H1 (cell line): ENCODE results near the gene LHX5. TPM values are rescaled to one million over a fixed set of nuclear protein-coding genes. Genes with fewer than 3 reads are reported as not detected.

Experiments
- CTCF ChIA-PET: fragments of 300-600 bp; sonication (Branson Sonifier 250); formaldehyde crosslinking; loops from one replicate; lab custom pipeline; 2021; ENCODE audit not compliant: partially characterized antibody; lab: Charles Lee
- POLR2A ChIA-PET: fragments of 300-600 bp; sonication (Branson Sonifier 250); formaldehyde crosslinking; loops from one replicate; lab custom pipeline; 2021; ENCODE audit warnings: inconsistent platforms; ENCODE audit not compliant: partially characterized antibody; lab: Charles Lee
- DNase-seq, 2 experiments: peaks; one replicate each; pipeline versions ENCODE4 v3.0.0 to v3.0.0-alpha.2; 2010 to 2022; ENCODE audit warnings: low spot score in 2 of 2, low read depth in 1 of 2, mixed read lengths in 1 of 2
- FAIRE-seq: peaks from 2 replicates; lab custom pipeline; 2011; peaks lifted over from hg19 to GRCh38; lab: Jason Lieb, UNC
- H2AFZ ChIP-seq: 2 replicates; pipeline ENCODE4 v1.8.1; 2012; ENCODE audit warnings: low read length, inconsistent platforms
- H2AK5ac ChIP-seq: 2 replicates; pipeline ENCODE4 v1.6.1; 2013; ENCODE audit warnings: low read depth, low read length
- H2BK120ac ChIP-seq: replicated peaks from 2 replicates; pipeline ENCODE3; 2013; ENCODE audit warnings: low read depth, low read length, inconsistent platforms
- H2BK12ac ChIP-seq: 2 replicates; pipeline ENCODE4 v1.6.1; 2013; ENCODE audit warnings: low read depth, low read length
- H2BK15ac ChIP-seq: 2 replicates; pipeline ENCODE4 v1.6.1; 2013; ENCODE audit warnings: low read length
- H2BK20ac ChIP-seq: 2 replicates; pipeline ENCODE4 v1.6.1; 2013; ENCODE audit warnings: low read length
- H2BK5ac ChIP-seq: 2 replicates; pipeline ENCODE4 v1.6.1; 2013; ENCODE audit warnings: low read depth, low read length
- H3K14ac ChIP-seq: 2 replicates; pipeline ENCODE4 v1.6.1; 2013; ENCODE audit warnings: inconsistent platforms; ENCODE audit not compliant: insufficient read length
- H3K18ac ChIP-seq: 2 replicates; pipeline ENCODE4 v1.6.1; 2013; ENCODE audit warnings: low read length; ENCODE audit errors: extremely low read depth
- H3K23ac ChIP-seq: 2 replicates; pipeline ENCODE4 v1.6.1; 2013; ENCODE audit warnings: inconsistent platforms; ENCODE audit not compliant: insufficient read length
- H3K23me2 ChIP-seq: 2 replicates; pipeline ENCODE4 v1.6.1; 2013; ENCODE audit warnings: low read depth, low read length
- H3K27ac ChIP-seq: 2 replicates; pipeline ENCODE4 v1.6.1; 2011; ENCODE audit warnings: low read depth, low read length, inconsistent platforms
- H3K27me3 ChIP-seq, 4 experiments: replicated peaks in 1 of 4; 1 replicate in 1 of 4; 2 replicates in 3 of 4; pipeline versions ENCODE4 v1.6.1 to v1.8.1; 2011 to 2013; ENCODE audit warnings: low read length in 3 of 4, mild to moderate bottlenecking in 3 of 4, inconsistent platforms in 2 of 4, mixed read lengths in 2 of 4, moderate library complexity in 1 of 4; ENCODE audit not compliant: control insufficient read depth in 3 of 4, insufficient read depth in 3 of 4; ENCODE audit errors: extremely low read depth in 1 of 4
- H3K36me3 ChIP-seq, 4 experiments: 2 replicates each; pipeline versions ENCODE4 v1.6.1 to v1.8.1; 2011 to 2013; ENCODE audit warnings: mild to moderate bottlenecking in 4 of 4, low read length in 3 of 4, moderate library complexity in 2 of 4, control low read depth in 1 of 4, inconsistent platforms in 1 of 4; ENCODE audit not compliant: insufficient read depth in 4 of 4, control insufficient read depth in 2 of 4
- H3K4ac ChIP-seq: replicated peaks from 2 replicates; pipeline ENCODE3; 2013; ENCODE audit warnings: low read length, low read depth, mixed read lengths, inconsistent platforms; ENCODE audit not compliant: insufficient read length
- H3K4me1 ChIP-seq, 4 experiments: replicated peaks in 1 of 4; 1 replicate in 1 of 4; 2 replicates in 3 of 4; pipeline versions ENCODE4 v1.6.1 to v1.8.1; 2011 to 2013; ENCODE audit warnings: low read length in 3 of 4, inconsistent platforms in 2 of 4, mixed read lengths in 1 of 4; ENCODE audit not compliant: insufficient read depth in 4 of 4, control insufficient read depth in 3 of 4
- H3K4me2 ChIP-seq, 2 experiments: 2 replicates each; pipeline versions ENCODE4 v1.6.1 to v1.8.1; 2011 to 2013; ENCODE audit warnings: low read depth in 2 of 2, low read length in 2 of 2, control low read depth in 1 of 2, inconsistent platforms in 1 of 2, mild to moderate bottlenecking in 1 of 2; ENCODE audit not compliant: insufficient read depth in 1 of 2
- H3K4me3 ChIP-seq, 4 experiments: fragments of 200-600, 300-600 bp in 1 of 4; sonication (generic), shearing (Covaris generic), sonication (Bioruptor Twin) in 1 of 4; 2 replicates each; pipeline versions ENCODE4 v1.5.1 to v1.8.1; 2011 to 2016; ENCODE audit warnings: low read length in 4 of 4, low read depth in 3 of 4, control low read depth in 2 of 4, inconsistent platforms in 2 of 4, mild to moderate bottlenecking in 2 of 4, mixed read lengths in 1 of 4, moderate library complexity in 1 of 4; ENCODE audit not compliant: insufficient read depth in 2 of 4; ENCODE audit errors: extremely low read depth in 1 of 4
- H3K56ac ChIP-seq: replicated peaks from 2 replicates; pipeline ENCODE3; 2013; ENCODE audit warnings: low read depth, mild to moderate bottlenecking, mixed read lengths, low read length, inconsistent platforms; ENCODE audit not compliant: insufficient read length
- H3K79me1 ChIP-seq: 2 replicates; pipeline ENCODE4 v1.6.1; 2013; ENCODE audit warnings: low read depth, low read length, control low read depth
- H3K79me2 ChIP-seq, 2 experiments: 2 replicates each; pipeline versions ENCODE4 v1.6.1 to v1.8.1; 2012 to 2013; ENCODE audit warnings: low read length in 2 of 2, mild to moderate bottlenecking in 2 of 2, inconsistent platforms in 1 of 2; ENCODE audit not compliant: insufficient read depth in 2 of 2, control insufficient read depth in 1 of 2
- H3K9ac ChIP-seq, 4 experiments: replicated peaks in 1 of 4; 1 replicate in 1 of 4; 2 replicates in 3 of 4; pipeline versions ENCODE4 v1.6.1 to v1.8.1; 2011 to 2013; ENCODE audit warnings: low read depth in 3 of 4, low read length in 3 of 4, control low read depth in 2 of 4, mild to moderate bottlenecking in 2 of 4, moderate library complexity in 2 of 4, inconsistent platforms in 1 of 4; ENCODE audit errors: extremely low read depth in 1 of 4
- H3K9me3 ChIP-seq, 2 experiments: 2 replicates each; pipeline versions ENCODE4 v1.6.1 to v1.8.1; 2012 to 2013; ENCODE audit warnings: mild to moderate bottlenecking in 2 of 2, moderate library complexity in 2 of 2, control low read depth in 1 of 2, inconsistent platforms in 1 of 2, low read depth in 1 of 2, low read length in 1 of 2, mixed read lengths in 1 of 2; ENCODE audit not compliant: insufficient read depth in 2 of 2
- H4K20me1 ChIP-seq, 2 experiments: replicated peaks in 1 of 2; 2 replicates each; pipeline versions ENCODE3 to v1.8.1; 2011 to 2013; ENCODE audit warnings: inconsistent platforms in 2 of 2, low read length in 2 of 2, mild to moderate bottlenecking in 1 of 2; ENCODE audit not compliant: insufficient read depth in 2 of 2, control insufficient read depth in 1 of 2
- H4K5ac ChIP-seq: 2 replicates; pipeline ENCODE4 v1.6.1; 2013; ENCODE audit warnings: low read length, low read depth, mixed read lengths, inconsistent platforms; ENCODE audit not compliant: insufficient read length
- H4K8ac ChIP-seq: 2 replicates; pipeline ENCODE4 v1.8.0; 2013; ENCODE audit warnings: mild to moderate bottlenecking, moderate library complexity, low read length, inconsistent platforms; ENCODE audit not compliant: insufficient read depth; ENCODE audit errors: extremely low read depth
- H4K91ac ChIP-seq: replicated peaks from 2 replicates; pipeline ENCODE3; 2013; ENCODE audit warnings: low read length, mixed read lengths, inconsistent platforms; ENCODE audit not compliant: insufficient read length
- BRCA1 ChIP-seq: IDR thresholded peaks from 2 replicates; pipeline ENCODE4 v1.6.1; 2012; ENCODE audit warnings: low read depth, low read length, improper control_type of control experiment
- CTCF ChIP-seq, 3 experiments: IDR thresholded peaks; 1 replicate in 2 of 3; 2 replicates in 1 of 3; pipeline versions ENCODE4 v1.5.1 to v1.6.1; 2011; ENCODE audit warnings: low read length in 3 of 3, mild to moderate bottlenecking in 3 of 3, inconsistent platforms in 2 of 3, low read depth in 1 of 3, moderate library complexity in 1 of 3; ENCODE audit not compliant: insufficient read depth in 1 of 3; ENCODE audit errors: control extremely low read depth in 1 of 3
- FOSL1 ChIP-seq: IDR thresholded peaks from 2 replicates; pipeline ENCODE4 v1.6.1; 2011; ENCODE audit warnings: mild to moderate bottlenecking, low read depth, low read length, moderate library complexity; ENCODE audit not compliant: insufficient read depth
- KDM1A ChIP-seq: fragments of 200-600, 300-600 bp; sonication (generic); IDR thresholded peaks from 2 replicates; pipeline ENCODE4 v1.7.1; 2016; ENCODE audit warnings: mild to moderate bottlenecking, low read length, borderline replicate concordance
- RAD21 ChIP-seq, 2 experiments: IDR thresholded peaks in 1 of 2; conservative IDR thresholded peaks in 1 of 2; 2 replicates each; pipeline ENCODE4 v1.6.1; 2011; ENCODE audit warnings: low read depth in 2 of 2, low read length in 2 of 2, improper control_type of control experiment in 1 of 2, inconsistent platforms in 1 of 2, mild to moderate bottlenecking in 1 of 2, moderate library complexity in 1 of 2
- TAF1 ChIP-seq: IDR thresholded peaks from 2 replicates; pipeline ENCODE4 v1.6.1; 2011; ENCODE audit warnings: mild to moderate bottlenecking, low read depth, low read length
- WGBS, 2 experiments: shearing (Covaris generic) in 1 of 2; methylation state at CpG; one replicate each; pipeline versions ENCODE4 v1.1.6 to v1.1.7; 2013 to 2015; ENCODE audit warnings: low lambda C conversion rate in 2 of 2, mixed read lengths in 2 of 2, inconsistent platforms in 1 of 2, low coverage in 1 of 2, missing lambda C conversion rate in 1 of 2; ENCODE audit not compliant: insufficient replicate concordance in 2 of 2, insufficient coverage in 1 of 2, insufficient read length in 1 of 2; ENCODE audit errors: extremely low coverage in 1 of 2, missing lambda C conversion rate in 1 of 2; 5-methylcytosine and 5-hydroxymethylcytosine counted together
- polyA plus RNA-seq, 7 experiments: library from polyadenylated mRNA; depleted of rRNA in 3 of 7; stranded (reverse) in 5 of 7; unstranded in 2 of 7; fragments of >200 nt in 5 of 7; fragments of 200-250 nt in 2 of 7; gene quantifications; 1 replicate in 5 of 7; 2 replicates in 1 of 7; 4 replicates in 1 of 7; pipeline versions ENCODE4 v1.2.1 to v1.2.3, GENCODE V29; 2011 to 2013; ENCODE audit warnings: missing spikeins in 2 of 7, mixed read lengths in 2 of 7
- total RNA-seq: library from RNA; stranded (reverse); fragmentation: NEBNext Ultra II Directional; extraction: Animal tissue kit (Norgen Biotek cat#: 25700); gene quantifications from 2 replicates; pipeline ENCODE4 v1.2.1, GENCODE V29; 2021

Gene LHX5
- total and polyA plus RNA-seq, 2 of the 8 experiments (the other 6 are each of a cell fraction or from before 2014, with no cell fraction given) = 0.47 to 1.1 TPM

DNA sequence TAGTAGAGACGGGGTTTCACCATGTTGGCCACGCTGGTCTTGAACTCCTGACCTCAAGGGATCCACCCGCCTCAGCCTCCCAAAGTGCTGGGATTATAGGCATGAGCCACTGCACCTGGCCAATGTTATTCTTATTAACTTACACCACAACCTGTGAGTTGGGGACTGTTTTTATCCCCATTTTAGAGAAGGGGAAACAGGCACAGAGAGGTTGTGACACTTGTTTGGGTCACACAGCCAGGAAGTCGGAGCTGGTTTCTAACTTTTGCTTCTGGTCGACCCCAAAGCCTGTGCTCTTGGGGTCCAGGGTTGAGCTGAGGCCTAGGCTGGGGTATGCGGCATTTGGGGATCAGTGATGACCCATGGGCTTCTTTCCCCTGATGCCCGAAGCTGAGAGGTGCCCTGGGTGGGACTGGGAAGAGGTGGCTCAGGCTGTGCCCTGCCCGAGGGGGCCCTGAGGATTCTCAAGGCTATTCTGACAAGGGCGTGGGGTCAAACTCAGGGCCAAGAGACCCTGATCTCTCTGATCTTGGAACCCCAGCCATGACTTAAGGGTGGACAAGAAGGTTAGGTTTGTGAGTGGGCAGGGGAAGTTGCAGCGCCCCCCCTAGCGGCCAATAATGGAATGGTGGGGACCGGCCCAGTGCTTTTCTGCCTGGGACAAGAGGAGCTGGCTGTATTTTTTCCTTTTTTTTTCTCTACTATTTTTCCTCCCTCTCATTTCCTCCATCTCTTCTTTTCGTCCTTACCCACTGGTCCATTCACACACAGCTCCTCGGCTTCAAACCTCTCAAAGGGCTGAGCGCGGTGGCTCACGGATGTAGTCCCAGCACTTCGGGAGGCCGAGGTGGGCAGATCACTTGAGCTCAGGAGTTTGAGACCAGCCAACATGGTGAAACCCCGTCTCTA is 46.5 kb downstream of the LHX5 start:
- H2AFZ ChIP-seq = no peak overlapping the region
- H3K9ac ChIP-seq = peak overlapping the region in 2 of 4 experiments; percentile 48 to 51; a peak in 3 of 7 replicates
- peak overlapping the region; percentile 95; the same call in 1 of the 2 replicates for H2BK20ac ChIP-seq
- H3K4me2 ChIP-seq = peak overlapping the region; percentile 56 to 59
- peak overlapping the region; percentile 96; the same call in 1 of the 2 replicates for H2BK5ac ChIP-seq
- H2BK12ac ChIP-seq = peak overlapping the region; percentile 87; the same call in 1 of the 2 replicates
- H4K5ac ChIP-seq = peak overlapping the region; percentile 96
- peak overlapping the region; percentile 16 for H2BK120ac ChIP-seq
- H3K79me1 ChIP-seq = no peaks in the 10 kb centered on the region
- peak overlapping the region; percentile 19 for H3K4ac ChIP-seq
- DNase-seq = peak; percentile 38 to 94
- WGBS, 2 experiments = 41% methylated on average over 20 of the region's 20 CpGs; no CpG with 5 or more reads in 1 of the 2 experiments
- no peaks in the 10 kb centered on the region for H3K9me3 ChIP-seq
- H3K4me3 ChIP-seq = peak overlapping the region in 1 of 4 experiments; percentile 52; a peak in 2 of 8 replicates
- peak overlapping the region; percentile 50; the same call in 1 of the 2 replicates for H3K27ac ChIP-seq
- no peak overlapping the region for H3K23ac ChIP-seq
- no peaks in the 10 kb centered on the region for H4K20me1 ChIP-seq
- no peak overlapping the region for H2AK5ac ChIP-seq
- peaks cover 8% of the 10 kb centered on the region for H3K23me2 ChIP-seq
- H3K18ac ChIP-seq = peak overlapping the region; percentile 87
- no peaks in the 10 kb centered on the region for H3K79me2 ChIP-seq
- ChIA-PET CTCF (interaction anchor here (0.7 to 3.0 kb wide), 61 partner anchors 10 to 868 kb away, joined by 3 to 53 read pairs (median 4); partner anchors contain the start of genes CFAP73 and SDS), POLR2A (interaction anchor here (0.5 to 1.5 kb wide), 9 partner anchors 8 to 484 kb away, joined by 3 to 5 read pairs (median 3); partner anchors contain the start of gene SDS)
- H4K8ac ChIP-seq = no peak overlapping the region
- H3K14ac ChIP-seq = no peak overlapping the region
- H3K4me1 ChIP-seq = peaks cover 0 to 7% (median 5%) of the 10 kb centered on the region in 4 experiments; a peak in 5 of 7 replicates
- H3K36me3 ChIP-seq = no peaks in the 10 kb centered on the region
- TF ChIP-seq RAD21 (IDR thresholded peaks at IDR 0.05 in 1 of 2, conservative IDR thresholded peaks at IDR 0.05 in 1 of 2; ENCODE audit: low read depth in 2 of 2, low read length in 2 of 2) = peak; percentile 73 to 76
- TF ChIP-seq KDM1A = peak; percentile 18; the same call in 1 of the 2 replicates
- no peak for TF ChIP-seq FOSL1
- peak; percentile 8; the same call in 1 of the 2 replicates for TF ChIP-seq TAF1
- TF ChIP-seq BRCA1 = no peak
- TF ChIP-seq CTCF (IDR thresholded peaks at IDR 0.05; ENCODE audit: control extremely low read depth in 1 of 3, insufficient read depth in 1 of 3, low read depth in 1 of 3, low read length in 3 of 3) = peak; percentile 74 to 85 (median 81)
- TF ChIP-seq, all 59 proteins: peak for 4
- Histone ChIP-seq H2BK15ac (0 out of 2 replicates have a peak overlapping the region, but pooled peaks have one; percentile 81), H4K91ac (peak overlapping the region; percentile 97), H3K27me3 (no peaks in the 10 kb centered on the region), H3K56ac (peak overlapping the region; percentile 63)
- FAIRE-seq = no peak
